ENCODE data around the gene CIAPIN1.

Gene CIAPIN1

GRCh38 chr16:57473176-57473840 lies 26.1 kb upstream of the CIAPIN1 start:
- peaks cover 13% of the 10 kb centered on the region for H3K4me1 Mint-ChIP-seq
- no peak for TF ChIP-seq CTCF (IDR thresholded peaks at IDR 0.05; ENCODE audit: unreplicated experiment in 3 of 3)

GRCh38 chr16:57472665-57473060 lies 25.5 kb upstream of the CIAPIN1 start:
- Mint-ChIP-seq H3K27ac (peak overlapping the region in 1 of 3 experiments; percentile 53), H3K4me1 (peaks cover 13% of the 10 kb centered on the region), H3K27me3 (ENCODE audit: low read depth) (no peaks in the 10 kb centered on the region), H3K4me3 (no peak overlapping the region), H3K9me3 (no peaks in the 10 kb centered on the region), H3K36me3 (ENCODE audit: low read depth) (peaks cover 46% of the 10 kb centered on the region)
- TF ChIP-seq CTCF (IDR thresholded peaks at IDR 0.05; ENCODE audit: unreplicated experiment in 3 of 3) = no peak

More at GRCh38 chr16:57473176-57473840, 26.1 kb upstream of the CIAPIN1 start:
- Mint-ChIP-seq H3K4me3 (no peak overlapping the region), H3K27me3 (ENCODE audit: low read depth) (no peaks in the 10 kb centered on the region), H3K36me3 (ENCODE audit: low read depth) (peaks cover 40% of the 10 kb centered on the region), H3K9me3 (no peaks in the 10 kb centered on the region), H3K27ac (peak overlapping the region in 1 of 3 experiments; percentile 53)

- Mint-ChIP-seq H3K27ac (peak overlapping the region; percentile 86 to 90 (median 88)), H3K4me1 (peaks cover 8% of the 10 kb centered on the region), H3K9me3 (no peaks in the 10 kb centered on the region), H3K4me3 (peak overlapping the region in 2 of 3 experiments; percentile 1 to 39), H3K27me3 (ENCODE audit: low read depth) (no peaks in the 10 kb centered on the region), H3K36me3 (ENCODE audit: low read depth) (peaks cover 51% of the 10 kb centered on the region)
- no peak for TF ChIP-seq CTCF (IDR thresholded peaks at IDR 0.05; ENCODE audit: unreplicated experiment in 3 of 3)
Measured at GRCh38 chr16:57471852-57472664, 24.9 kb upstream of the CIAPIN1 start.

GRCh38 chr16:57471209-57471608 lies 24.0 kb upstream of the CIAPIN1 start:
- no peaks in the 10 kb centered on the region for H3K9me3 Mint-ChIP-seq
- H3K4me1 Mint-ChIP-seq = peaks cover 7% of the 10 kb centered on the region
- no peak overlapping the region for H3K4me3 Mint-ChIP-seq
- no peaks in the 10 kb centered on the region for H3K27me3 Mint-ChIP-seq (ENCODE audit: low read depth)
- peak overlapping the region; percentile 86 to 90 (median 88) for H3K27ac Mint-ChIP-seq
- no peak for TF ChIP-seq CTCF (IDR thresholded peaks at IDR 0.05; ENCODE audit: unreplicated experiment in 3 of 3)
- peaks cover 55% of the 10 kb centered on the region for H3K36me3 Mint-ChIP-seq (ENCODE audit: low read depth)

- H3K4me3 Mint-ChIP-seq = no peak overlapping the region
- peaks cover 60% of the 10 kb centered on the region for H3K36me3 Mint-ChIP-seq (ENCODE audit: low read depth)
- H3K4me1 Mint-ChIP-seq = peaks cover 7% of the 10 kb centered on the region
- TF ChIP-seq CTCF (IDR thresholded peaks at IDR 0.05; ENCODE audit: unreplicated experiment in 3 of 3) = no peak
- H3K27me3 Mint-ChIP-seq (ENCODE audit: low read depth) = no peaks in the 10 kb centered on the region
- H3K9me3 Mint-ChIP-seq = no peaks in the 10 kb centered on the region
- H3K27ac Mint-ChIP-seq = peak overlapping the region; percentile 86 to 90 (median 88)
Measured at GRCh38 chr16:57470711-57471110, 23.5 kb upstream of the CIAPIN1 start.

All from nephron (organoid).